Measurements from ENCODE around the gene C1QBP.

C1QBP gene

DNA sequence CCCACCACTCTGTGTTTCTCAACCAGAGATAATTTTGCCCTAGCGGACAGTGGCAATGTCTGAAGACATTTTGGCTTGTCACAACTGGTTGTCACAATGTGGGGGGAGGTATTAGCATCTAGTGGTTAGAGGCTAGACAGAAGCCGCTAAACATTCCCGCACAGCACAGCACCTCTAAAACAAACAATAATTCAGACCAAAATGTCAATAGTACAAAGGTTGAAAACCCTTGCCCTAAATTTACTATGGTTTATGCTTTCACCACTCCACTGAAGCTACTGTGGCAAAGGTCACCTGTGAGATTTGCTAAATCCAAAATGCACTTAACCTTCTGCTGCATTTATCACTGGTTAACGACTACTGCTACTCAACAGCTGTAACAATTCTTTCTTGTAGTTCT lies 33.6 kb downstream of the C1QBP start:
- Histone ChIP-seq H2AFZ (ENCODE audit: low read depth, low read length) (no peak overlapping the region), H3K4me1 (ENCODE audit: insufficient read depth, low read length) (no peaks in the 10 kb centered on the region), H3K27ac (ENCODE audit: low read length) (no peak overlapping the region), H3K9ac (ENCODE audit: low read depth, low read length) (no peak overlapping the region), H4K20me1 (ENCODE audit: insufficient read depth, low read length) (peaks cover 8% of the 10 kb centered on the region; the same call in 1 of the 2 replicates), H3K4me2 (ENCODE audit: insufficient read depth, low read length) (no peak overlapping the region), H3K4me3 (ENCODE audit: low read depth in 1 of 2, low read length in 2 of 2) (no peak overlapping the region), H3K9me3 (ENCODE audit: insufficient read depth, low read length, severe bottlenecking) (no peaks in the 10 kb centered on the region), H3K79me2 (ENCODE audit: insufficient read depth, low read length) (peaks cover 10% of the 10 kb centered on the region; the same call in 1 of the 2 replicates), H3K27me3 (ENCODE audit: insufficient read depth, low read length, poor library complexity) (no peaks in the 10 kb centered on the region), H3K36me3 (ENCODE audit: insufficient read depth, low read length) (peaks cover 93% of the 10 kb centered on the region)
- no peak for DNase-seq
- no peak for ATAC-seq (ENCODE audit: insufficient read depth, low read depth)
- TF ChIP-seq, protein P1, sequence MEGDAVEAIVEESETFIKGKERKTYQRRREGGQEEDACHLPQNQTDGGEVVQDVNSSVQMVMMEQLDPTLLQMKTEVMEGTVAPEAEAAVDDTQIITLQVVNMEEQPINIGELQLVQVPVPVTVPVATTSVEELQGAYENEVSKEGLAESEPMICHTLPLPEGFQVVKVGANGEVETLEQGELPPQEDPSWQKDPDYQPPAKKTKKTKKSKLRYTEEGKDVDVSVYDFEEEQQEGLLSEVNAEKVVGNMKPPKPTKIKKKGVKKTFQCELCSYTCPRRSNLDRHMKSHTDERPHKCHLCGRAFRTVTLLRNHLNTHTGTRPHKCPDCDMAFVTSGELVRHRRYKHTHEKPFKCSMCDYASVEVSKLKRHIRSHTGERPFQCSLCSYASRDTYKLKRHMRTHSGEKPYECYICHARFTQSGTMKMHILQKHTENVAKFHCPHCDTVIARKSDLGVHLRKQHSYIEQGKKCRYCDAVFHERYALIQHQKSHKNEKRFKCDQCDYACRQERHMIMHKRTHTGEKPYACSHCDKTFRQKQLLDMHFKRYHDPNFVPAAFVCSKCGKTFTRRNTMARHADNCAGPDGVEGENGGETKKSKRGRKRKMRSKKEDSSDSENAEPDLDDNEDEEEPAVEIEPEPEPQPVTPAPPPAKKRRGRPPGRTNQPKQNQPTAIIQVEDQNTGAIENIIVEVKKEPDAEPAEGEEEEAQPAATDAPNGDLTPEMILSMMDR (IDR thresholded peaks at IDR 0.05; ENCODE audit: borderline replicate concordance, extremely low read depth, low read length, poor library complexity, severe bottlenecking): no peak
- TF ChIP-seq EZH2 (IDR thresholded peaks at IDR 0.05; ENCODE audit: borderline replicate concordance, low read depth, low read length, severe bottlenecking): no peak

GRCh38 chr17:5399767-5400166 lies 39.2 kb downstream of the C1QBP start:
- Histone ChIP-seq H4K20me1 (ENCODE audit: insufficient read depth, low read length) (no peaks in the 10 kb centered on the region), H2AFZ (ENCODE audit: low read depth, low read length) (no peak overlapping the region), H3K4me3 (ENCODE audit: low read depth in 1 of 2, low read length in 2 of 2) (no peak overlapping the region), H3K4me1 (ENCODE audit: insufficient read depth, low read length) (no peaks in the 10 kb centered on the region), H3K79me2 (ENCODE audit: insufficient read depth, low read length) (peaks cover 6% of the 10 kb centered on the region; the same call in 1 of the 2 replicates), H3K9me3 (ENCODE audit: insufficient read depth, low read length, severe bottlenecking) (no peaks in the 10 kb centered on the region), H3K4me2 (ENCODE audit: insufficient read depth, low read length) (no peak overlapping the region), H3K9ac (ENCODE audit: low read depth, low read length) (no peak overlapping the region), H3K27ac (ENCODE audit: low read length) (no peak overlapping the region), H3K27me3 (ENCODE audit: insufficient read depth, low read length, poor library complexity) (no peaks in the 10 kb centered on the region), H3K36me3 (ENCODE audit: insufficient read depth, low read length) (peaks cover 88% of the 10 kb centered on the region)
- no peak for ATAC-seq (ENCODE audit: insufficient read depth, low read depth)
- DNase-seq: no peak
- TF ChIP-seq, protein P1 (IDR thresholded peaks at IDR 0.05; ENCODE audit: borderline replicate concordance, extremely low read depth, low read length, poor library complexity, severe bottlenecking): no peak
- TF ChIP-seq EZH2 (IDR thresholded peaks at IDR 0.05; ENCODE audit: borderline replicate concordance, low read depth, low read length, severe bottlenecking): no peak

GRCh38 chr17:5396612-5397011 lies 42.3 kb downstream of the C1QBP start:
- H3K4me1 ChIP-seq (ENCODE audit: insufficient read depth, low read length): no peaks in the 10 kb centered on the region
- no peaks in the 10 kb centered on the region for H3K27me3 ChIP-seq (ENCODE audit: insufficient read depth, low read length, poor library complexity)
- H3K36me3 ChIP-seq (ENCODE audit: insufficient read depth, low read length): peaks cover 89% of the 10 kb centered on the region
- ATAC-seq (ENCODE audit: insufficient read depth, low read depth) (no peak), DNase-seq (no peak)
- H3K27ac ChIP-seq (ENCODE audit: low read length): no peak overlapping the region
- no peak for TF ChIP-seq EZH2 (IDR thresholded peaks at IDR 0.05; ENCODE audit: borderline replicate concordance, low read depth, low read length, severe bottlenecking)
- TF ChIP-seq, protein P1 (IDR thresholded peaks at IDR 0.05; ENCODE audit: borderline replicate concordance, extremely low read depth, low read length, poor library complexity, severe bottlenecking): no peak
- H2AFZ ChIP-seq (ENCODE audit: low read depth, low read length): no peak overlapping the region
- no peaks in the 10 kb centered on the region for H3K9me3 ChIP-seq (ENCODE audit: insufficient read depth, low read length, severe bottlenecking)
- H3K4me3 ChIP-seq (ENCODE audit: low read depth in 1 of 2, low read length in 2 of 2): no peak overlapping the region
- H3K9ac ChIP-seq (ENCODE audit: low read depth, low read length): no peak overlapping the region
- no peaks in the 10 kb centered on the region for H4K20me1 ChIP-seq (ENCODE audit: insufficient read depth, low read length)
- no peaks in the 10 kb centered on the region for H3K79me2 ChIP-seq (ENCODE audit: insufficient read depth, low read length)
- no peak overlapping the region for H3K4me2 ChIP-seq (ENCODE audit: insufficient read depth, low read length)

GRCh38 chr17:5391678-5392077 lies 47.3 kb downstream of the C1QBP start:
- Histone ChIP-seq H2AFZ (ENCODE audit: low read depth, low read length) (no peak overlapping the region), H3K27ac (ENCODE audit: low read length) (no peak overlapping the region), H3K9me3 (ENCODE audit: insufficient read depth, low read length, severe bottlenecking) (no peaks in the 10 kb centered on the region), H3K36me3 (ENCODE audit: insufficient read depth, low read length) (peaks cover 90% of the 10 kb centered on the region), H3K27me3 (ENCODE audit: insufficient read depth, low read length, poor library complexity) (no peaks in the 10 kb centered on the region), H4K20me1 (ENCODE audit: insufficient read depth, low read length) (no peaks in the 10 kb centered on the region), H3K4me3 (ENCODE audit: low read depth in 1 of 2, low read length in 2 of 2) (no peak overlapping the region), H3K4me1 (ENCODE audit: insufficient read depth, low read length) (no peaks in the 10 kb centered on the region), H3K9ac (ENCODE audit: low read depth, low read length) (no peak overlapping the region), H3K4me2 (ENCODE audit: insufficient read depth, low read length) (no peak overlapping the region), H3K79me2 (ENCODE audit: insufficient read depth, low read length) (no peaks in the 10 kb centered on the region)
- TF ChIP-seq, protein P1 (IDR thresholded peaks at IDR 0.05; ENCODE audit: borderline replicate concordance, extremely low read depth, low read length, poor library complexity, severe bottlenecking): no peak
- no peak for TF ChIP-seq EZH2 (IDR thresholded peaks at IDR 0.05; ENCODE audit: borderline replicate concordance, low read depth, low read length, severe bottlenecking)
- DNase-seq (no peak), ATAC-seq (ENCODE audit: insufficient read depth, low read depth) (no peak)
